HG02970 (cell line): ENCODE data around the gene FBXO34.
A peak's percentile ranks its signal among the peaks of the same experiment; 100 is the strongest.

ENCODE experiments used
- ATAC-seq: cut with Tn5 transposase; IDR thresholded peaks from one replicate; pipeline ENCODE4 v1.9.1; 2021; ENCODE audit warnings: mild to moderate bottlenecking, moderate library complexity, moderate number of reproducible peaks; ENCODE audit not compliant: unreplicated experiment, low FRiP score

The FBXO34 gene

GRCh38 chr14:55270832-55271571 is at the start of gene FBXO34:
Gene FBXO34, plus strand, starts transcription at chr14:55271421. Its CDS starts 78,970 bp downstream, at chr14:55350391.
- peak; percentile 88 for ATAC-seq

- no peak for ATAC-seq
Measured at GRCh38 chr14:55221968-55222367, 49.3 kb upstream of the FBXO34 start.

- ATAC-seq: no peak
Measured at GRCh38 chr14:55223364-55223763, 47.9 kb upstream of the FBXO34 start.

- ATAC-seq: no peak
Measured at GRCh38 chr14:55228261-55228660, 43.0 kb upstream of the FBXO34 start.

- no peak for ATAC-seq
Measured at GRCh38 chr14:55233591-55233990, 37.6 kb upstream of the FBXO34 start.

GRCh38 chr14:55238019-55238680 is 33.1 kb upstream of the FBXO34 start:
- no peak for ATAC-seq

GRCh38 chr14:55239320-55239719 is 31.9 kb upstream of the FBXO34 start:
- ATAC-seq: no peak

GRCh38 chr14:55240526-55241178 is 30.6 kb upstream of the FBXO34 start:
- ATAC-seq: no peak

GRCh38 chr14:55241673-55242072 is 29.5 kb upstream of the FBXO34 start:
- no peak for ATAC-seq

- no peak for ATAC-seq
Measured at GRCh38 chr14:55243386-55243785, 27.8 kb upstream of the FBXO34 start.

- no peak for ATAC-seq
Measured at GRCh38 chr14:55243813-55244212, 27.4 kb upstream of the FBXO34 start.

- no peak for ATAC-seq
Measured at GRCh38 chr14:55245657-55246268, 25.5 kb upstream of the FBXO34 start.

GRCh38 chr14:55248411-55248810 is 22.8 kb upstream of the FBXO34 start:
- no peak for ATAC-seq

GRCh38 chr14:55249423-55249822 is 21.8 kb upstream of the FBXO34 start:
- ATAC-seq: no peak

GRCh38 chr14:55253276-55253675 is 17.9 kb upstream of the FBXO34 start:
- no peak for ATAC-seq

- ATAC-seq: no peak
Measured at GRCh38 chr14:55254581-55254980, 16.6 kb upstream of the FBXO34 start.

- no peak for ATAC-seq
Measured at GRCh38 chr14:55255979-55256378, 15.2 kb upstream of the FBXO34 start.

GRCh38 chr14:55256586-55256985 is 14.6 kb upstream of the FBXO34 start:
- ATAC-seq: no peak

- ATAC-seq: no peak
Measured at GRCh38 chr14:55265197-55265596, 6.0 kb upstream of the FBXO34 start.

- no peak for ATAC-seq
Measured at GRCh38 chr14:55267820-55268219, 3.4 kb upstream of the FBXO34 start.
